8988T (cell line): ENCODE results near the gene MAP3K14.

ENCODE experiments used
- DNase-seq: peaks from one replicate; pipeline ENCODE4 v3.0.0; 2011

The MAP3K14 gene

DNA sequence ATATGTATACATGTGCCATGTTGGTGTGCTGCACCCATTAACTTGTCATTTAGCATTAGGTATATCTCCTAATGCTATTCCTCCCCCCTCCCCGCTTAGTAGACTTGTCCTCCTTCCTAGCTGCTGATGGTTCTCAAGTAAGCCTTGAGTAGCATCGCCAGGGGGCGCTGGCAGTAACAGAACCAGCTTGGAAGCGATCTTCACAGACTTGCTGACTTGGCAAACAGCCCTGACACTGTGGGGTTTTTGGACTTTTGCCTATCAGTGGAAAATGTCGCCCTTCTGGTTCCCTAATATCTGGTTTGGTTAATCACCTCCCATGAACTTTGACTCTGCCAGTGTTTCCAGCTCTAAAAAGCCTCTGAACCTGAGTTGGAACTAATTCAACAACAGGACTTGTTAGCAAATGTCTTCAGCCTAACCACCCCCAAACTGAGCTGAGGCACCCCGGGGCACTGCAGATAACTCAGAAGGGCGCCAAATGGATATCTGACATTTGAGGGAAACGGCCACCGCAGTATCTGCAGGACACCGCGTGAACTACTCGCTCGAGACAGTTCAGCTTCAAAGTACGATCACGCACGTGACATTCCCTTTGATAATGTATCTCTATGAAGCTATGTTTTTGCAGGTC lies 39.5 kb downstream of the MAP3K14 start:
- DNase-seq = peak; percentile 64

DNA sequence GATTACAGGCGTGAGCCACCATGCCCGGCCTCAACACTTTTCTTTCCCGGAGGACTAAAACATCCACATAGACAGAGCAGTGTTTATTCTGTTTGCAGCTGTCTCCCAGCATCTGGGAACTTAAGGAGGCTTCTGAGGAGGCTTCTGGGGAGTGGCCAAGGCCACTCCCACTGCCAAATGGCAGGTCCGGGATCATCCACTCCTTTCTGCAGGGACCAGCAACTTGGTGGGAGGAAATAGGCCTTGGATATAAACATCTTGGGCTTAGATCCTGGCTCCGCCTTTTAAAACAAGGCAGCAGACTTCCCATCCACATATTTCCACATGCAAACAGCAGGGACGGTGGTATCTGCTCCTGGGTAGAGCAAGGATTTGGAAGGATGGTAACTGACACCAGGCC lies 40.8 kb downstream of the MAP3K14 start:
- DNase-seq = no peak

DNA sequence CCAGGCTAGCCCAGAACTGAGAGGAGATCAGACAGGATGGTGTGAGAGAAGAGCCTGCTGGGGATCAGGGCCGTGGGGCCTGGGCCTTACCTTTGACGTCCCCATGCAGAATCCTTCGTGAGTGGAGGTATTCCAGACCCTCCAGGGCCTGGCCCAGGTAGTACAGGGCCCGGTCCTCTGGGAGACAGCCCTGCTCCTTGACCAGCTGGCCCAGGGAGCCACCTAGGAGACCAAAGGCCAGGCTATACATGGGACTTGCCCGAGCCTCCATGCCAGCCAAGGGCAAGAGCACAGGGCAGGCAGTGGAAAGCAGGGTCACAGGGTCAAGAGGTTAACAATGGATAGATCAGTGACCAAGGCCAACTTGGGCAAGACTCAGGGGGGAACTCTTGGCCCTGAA lies 42.8 kb downstream of the MAP3K14 start:
- DNase-seq = no peak

DNA sequence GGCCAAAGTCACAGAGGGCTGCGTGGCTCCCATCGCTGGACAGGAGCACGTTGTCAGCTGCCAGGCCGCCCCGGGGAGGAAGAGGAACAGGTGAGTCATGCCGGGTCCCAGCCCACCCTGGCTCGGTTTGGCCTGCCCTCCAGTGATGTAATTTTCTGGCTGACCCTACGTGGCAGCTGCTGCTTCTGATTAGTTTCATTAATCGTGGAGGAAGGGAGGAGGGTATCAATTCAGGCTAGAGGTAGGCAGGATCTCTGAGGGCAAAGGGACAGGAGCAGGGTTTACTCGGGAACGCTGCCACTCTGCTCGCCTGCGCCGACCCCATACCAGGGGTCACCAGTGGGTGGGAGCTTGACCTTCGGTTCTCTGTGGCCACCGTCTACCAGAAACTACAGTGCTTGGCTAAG lies 43.3 kb downstream of the MAP3K14 start:
- DNase-seq = no peak

DNA sequence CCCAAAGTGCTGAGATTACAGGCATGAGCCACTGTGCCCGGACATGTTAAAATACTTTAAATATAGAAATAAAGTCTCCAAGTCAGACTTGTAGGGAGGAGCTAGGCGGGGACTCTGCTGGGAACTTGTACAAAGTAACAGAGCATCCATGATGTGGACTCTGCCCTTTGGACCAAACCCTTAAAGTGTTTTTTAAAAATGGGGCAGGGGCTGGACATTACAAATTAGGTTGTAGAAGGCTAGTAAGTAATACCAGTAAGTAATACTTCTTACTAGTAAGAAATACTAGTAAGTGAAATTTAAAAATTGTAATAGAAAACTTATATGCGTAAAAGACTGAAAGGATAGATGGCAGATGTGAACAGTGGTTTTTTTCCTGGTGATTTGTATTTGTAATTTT lies 45.2 kb downstream of the MAP3K14 start:
- DNase-seq = no peak

DNA sequence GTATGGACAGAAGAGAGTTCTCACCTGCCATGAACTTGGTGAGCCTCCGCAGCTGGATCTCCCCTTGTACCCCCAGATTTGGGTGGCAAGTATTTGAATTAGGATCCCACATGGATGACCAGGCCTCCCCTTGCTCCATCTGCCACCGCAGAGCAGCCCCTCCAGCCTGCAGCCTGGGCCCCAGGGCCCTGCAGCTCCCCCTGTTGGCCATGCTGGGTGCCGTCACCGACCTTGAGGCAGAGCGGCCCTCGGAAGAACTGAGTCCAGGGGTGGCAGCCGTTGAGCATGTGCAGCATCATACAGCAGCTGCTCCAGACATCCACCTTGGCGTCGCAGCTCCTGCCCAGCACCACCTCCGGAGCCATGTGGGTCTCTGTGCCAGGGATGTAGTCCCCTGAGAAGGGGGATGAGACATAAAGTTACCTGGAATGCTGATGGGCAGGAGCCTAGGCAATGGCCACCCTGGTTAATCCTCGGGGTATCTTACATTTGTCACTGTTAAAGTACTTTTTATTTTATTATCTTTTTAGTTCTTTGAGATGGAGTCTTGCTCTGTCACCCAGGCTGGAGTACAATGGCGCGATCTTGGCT lies 45.9 kb downstream of the MAP3K14 start:
- no peak for DNase-seq

DNA sequence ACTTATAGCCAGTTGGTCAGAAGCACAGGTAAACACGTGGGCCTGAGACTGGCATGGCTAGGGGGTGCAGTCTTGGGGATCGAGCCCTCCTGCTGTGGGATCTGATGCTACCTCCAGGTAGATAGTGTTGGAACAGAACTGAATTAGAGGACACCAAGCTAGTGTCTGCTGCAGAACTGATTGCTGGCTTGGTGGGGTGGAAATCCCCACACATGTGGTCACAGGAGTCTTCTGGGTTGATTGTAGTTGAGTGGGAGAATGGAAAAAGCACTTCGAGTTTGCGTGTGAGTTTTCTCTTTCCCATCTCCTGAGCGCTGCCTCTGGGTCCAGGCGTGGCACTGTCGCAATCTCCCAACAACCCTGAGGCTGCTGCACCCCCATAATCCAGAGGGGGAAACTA lies 46.9 kb downstream of the MAP3K14 start:
- DNase-seq = no peak

DNA sequence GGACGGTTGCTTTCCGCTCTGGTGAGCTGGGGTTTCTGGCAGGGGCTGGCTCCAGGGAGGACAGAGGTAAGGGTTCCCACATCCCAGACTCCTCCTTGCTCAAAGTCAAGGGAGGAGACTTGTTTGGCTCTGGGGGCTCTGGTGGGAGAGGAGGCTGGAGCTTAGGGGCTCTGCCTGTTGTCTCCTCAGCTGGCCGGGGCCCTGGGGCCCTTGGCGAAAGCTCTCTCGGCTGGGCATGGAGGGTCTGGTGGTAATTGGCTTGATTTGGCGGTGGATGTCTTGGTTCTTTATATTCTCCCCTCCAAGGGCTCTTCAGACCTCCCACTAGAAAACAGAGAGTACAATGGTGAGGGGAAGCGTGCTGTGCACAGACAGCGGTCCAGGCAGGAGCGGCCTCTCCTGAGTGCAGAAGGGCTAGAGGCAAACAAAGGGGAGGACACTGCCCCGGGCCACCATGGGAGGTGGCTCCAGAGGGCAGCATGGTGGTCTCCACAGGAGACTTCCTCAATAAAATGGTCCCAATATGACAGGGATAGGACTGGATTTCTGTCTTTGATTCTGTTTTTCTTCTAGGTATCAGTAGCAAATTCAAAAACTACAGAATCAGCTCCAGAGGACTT lies 49.3 kb downstream of the MAP3K14 start:
- no peak for DNase-seq

DNA sequence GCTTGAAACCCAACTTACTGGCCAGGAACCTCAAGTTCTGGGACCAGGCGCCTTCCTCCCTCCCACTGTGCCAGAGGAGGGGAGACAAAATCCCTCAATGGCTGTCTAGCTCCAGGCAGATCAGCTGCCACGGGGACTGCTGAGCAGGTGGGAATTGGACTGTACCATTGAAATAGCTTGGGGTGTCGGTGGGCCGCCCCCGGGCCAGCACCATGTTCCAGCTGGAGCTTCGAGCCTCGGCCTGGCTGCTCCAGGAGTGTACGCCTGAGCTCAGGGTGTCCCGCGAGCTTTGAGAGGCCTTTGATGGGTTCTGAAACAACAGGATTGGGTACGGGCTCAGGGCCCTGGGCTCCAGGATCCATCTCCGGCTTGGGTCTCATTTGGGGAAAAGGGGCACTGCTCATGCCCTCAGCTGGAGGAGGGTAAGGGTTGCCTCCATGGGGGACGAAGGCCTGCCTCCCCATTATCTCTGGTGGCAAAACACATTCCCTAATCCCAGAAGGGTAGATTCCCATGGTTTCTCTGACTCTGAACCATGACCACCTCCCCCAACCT lies 50.4 kb downstream of the MAP3K14 start:
- DNase-seq = no peak

DNA sequence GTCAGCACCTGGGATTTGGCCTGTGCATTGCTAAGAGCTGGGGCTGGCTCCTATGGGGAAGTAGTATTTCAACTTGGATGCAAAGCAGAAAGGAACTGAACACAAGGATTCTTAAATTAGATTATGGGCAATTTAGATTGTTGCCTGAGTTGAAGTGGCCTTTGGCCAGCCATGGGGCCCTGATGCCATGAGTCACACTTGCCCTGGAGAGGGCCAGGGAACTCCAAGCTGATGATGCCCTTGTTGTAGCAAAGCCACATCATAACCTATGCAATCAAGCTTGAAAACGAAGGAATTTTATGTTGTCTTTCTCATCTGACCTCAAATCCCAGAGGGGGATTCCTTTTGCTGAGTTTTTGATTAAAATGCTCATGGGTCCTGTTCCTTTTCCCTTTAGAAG lies 51.0 kb downstream of the MAP3K14 start:
- no peak for DNase-seq

DNA sequence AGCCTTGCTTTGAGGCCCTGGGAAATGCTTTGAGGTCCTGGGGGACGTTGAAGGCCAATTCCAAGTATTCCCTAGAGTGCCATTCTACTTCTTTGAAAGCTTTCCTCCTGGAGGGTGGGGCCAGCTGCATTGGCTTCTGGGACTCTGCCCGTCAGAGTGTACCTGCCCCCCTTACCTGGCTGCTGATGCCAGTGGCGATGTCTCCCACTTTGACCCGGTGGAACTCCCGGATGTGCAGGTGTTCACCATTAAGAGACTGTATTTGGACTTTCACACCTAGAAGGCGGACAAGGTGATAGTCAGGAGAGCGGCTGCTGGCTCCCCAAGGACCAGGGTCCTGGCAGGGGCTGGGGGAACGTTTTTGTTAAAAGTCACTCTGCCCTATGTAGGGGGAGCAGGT lies 51.8 kb downstream of the MAP3K14 start:
- DNase-seq = no peak

DNA sequence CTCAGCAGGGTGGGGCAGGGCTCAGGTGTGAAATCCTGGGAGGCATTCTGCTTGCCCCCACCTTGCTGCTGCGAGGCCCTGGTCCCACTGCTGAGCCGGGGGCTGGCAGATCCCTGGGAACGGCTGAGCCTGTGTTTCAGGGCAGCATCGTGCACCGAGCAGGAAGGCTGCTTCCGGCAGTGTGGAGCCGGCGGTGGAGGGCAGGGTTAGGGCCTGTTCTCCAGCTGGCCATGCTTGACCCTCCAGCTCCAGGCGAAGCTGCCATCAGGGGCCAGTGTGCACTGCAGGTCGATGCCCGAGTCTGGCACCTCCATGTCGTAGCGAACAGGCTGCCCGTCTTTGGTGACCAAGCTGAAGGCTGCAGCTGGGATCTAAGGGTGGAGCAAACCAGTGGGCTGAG lies 52.4 kb downstream of the MAP3K14 start:
- no peak for DNase-seq

DNA sequence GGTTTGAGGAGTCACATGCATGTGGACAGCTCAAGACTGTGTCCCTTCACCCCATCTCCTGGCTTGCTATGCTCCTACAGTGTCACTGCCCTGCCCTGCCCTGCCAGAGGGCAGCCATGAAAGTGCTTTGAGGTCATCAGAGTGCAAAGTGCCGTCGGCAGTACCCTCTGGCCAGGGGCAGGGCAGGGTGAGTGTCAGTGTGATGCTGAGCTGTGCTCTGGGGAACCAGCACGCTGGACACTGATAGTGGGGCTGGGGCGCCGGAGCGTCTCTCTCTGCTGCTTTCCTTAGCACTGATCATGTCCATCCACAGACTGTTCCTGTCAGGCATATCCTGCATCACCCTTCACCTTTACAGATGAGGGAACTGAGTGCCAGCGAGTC lies 53.4 kb downstream of the MAP3K14 start:
- no peak for DNase-seq

DNA sequence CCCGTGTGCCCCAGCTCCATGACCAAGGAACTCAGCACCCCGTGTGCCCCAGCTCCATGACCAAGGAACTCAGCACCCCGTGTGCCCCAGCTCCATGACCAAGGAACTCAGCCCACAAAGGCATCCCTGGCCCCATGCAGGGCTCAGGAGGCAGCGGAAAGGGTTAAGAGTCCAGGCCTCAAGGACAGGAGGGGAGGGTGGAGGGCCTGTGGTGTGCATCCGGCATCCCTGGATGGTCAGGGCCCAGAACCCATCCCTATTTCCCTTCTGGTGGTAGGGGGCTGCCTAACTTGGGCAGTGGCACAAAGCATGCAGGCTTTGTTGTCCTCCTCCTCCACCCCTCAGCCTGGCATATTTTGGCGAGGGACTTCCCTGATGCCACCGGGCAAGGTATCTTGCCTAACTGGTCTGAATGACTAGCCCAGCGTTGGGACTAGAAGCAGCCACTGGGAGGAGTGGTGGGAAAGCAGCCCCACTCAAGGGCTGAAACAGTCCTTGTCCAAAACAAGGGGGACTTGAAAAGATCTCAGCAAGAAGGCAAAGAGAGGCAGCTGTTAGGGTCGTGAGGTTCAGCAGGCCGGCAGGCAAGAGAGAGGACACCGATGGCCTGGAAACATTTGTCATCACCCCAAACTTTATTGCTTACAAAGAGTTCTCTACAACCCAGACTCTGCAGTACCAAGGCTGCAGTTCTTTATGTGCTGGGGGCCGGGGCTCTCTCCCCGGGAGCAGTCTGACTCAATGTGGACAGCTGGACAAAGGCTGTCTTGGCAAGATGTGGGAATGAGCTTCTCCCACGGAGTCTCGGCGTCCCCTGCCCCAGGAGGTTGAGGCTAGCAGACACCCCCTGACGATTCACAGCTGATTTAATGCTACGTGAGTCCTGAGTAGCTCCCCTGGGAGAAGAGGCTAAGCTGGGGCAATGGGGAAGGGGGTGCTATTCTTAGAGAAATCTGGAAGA lies 54.0 kb downstream of the MAP3K14 start:
- DNase-seq = no peak

DNA sequence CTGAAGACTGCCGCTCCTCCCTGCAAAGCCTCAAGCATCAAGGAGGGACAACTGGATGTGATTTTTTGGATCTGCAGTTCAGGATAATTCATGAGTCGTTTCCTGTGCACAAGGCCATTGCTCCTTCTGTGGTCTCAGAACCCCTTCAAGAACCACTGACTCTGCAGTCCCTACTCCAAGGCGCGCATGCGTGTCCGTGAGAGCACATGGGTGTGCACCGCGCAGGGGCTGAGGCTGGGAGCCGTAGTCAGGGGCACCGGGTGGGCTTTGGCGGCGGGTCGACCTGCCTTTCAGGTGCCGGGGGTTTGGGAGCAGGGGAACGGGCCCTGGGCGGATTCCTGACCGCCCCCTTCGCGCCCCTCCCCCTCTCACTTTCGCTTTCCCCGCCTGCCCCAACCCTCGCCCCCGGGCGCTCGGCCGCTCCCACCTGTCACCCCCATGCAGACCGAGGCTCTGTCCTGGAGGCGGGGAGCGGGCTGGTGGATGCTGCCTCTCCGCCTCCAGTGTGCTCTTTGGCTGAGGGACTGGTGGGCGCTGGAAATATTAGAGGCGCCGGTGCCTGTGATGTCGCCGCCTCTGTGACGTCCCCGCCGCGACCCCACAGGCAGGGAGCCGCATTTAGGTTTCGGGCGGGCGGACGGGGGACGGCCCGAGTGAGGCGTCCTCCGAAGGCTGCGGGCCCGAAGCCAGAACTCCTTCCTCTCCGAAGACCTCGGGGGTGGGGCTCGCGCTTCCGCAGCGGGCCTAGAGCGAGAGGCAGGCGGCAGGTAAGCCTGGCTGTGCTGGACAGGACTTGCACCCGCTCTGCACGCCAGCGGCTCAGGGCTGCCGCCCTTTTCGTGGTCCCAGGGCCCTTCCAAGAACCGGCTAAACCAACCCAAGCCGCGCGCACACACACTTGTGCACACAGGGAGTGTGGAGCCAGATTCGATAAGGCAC lies 55.0 kb downstream of the MAP3K14 start, which contains the start of gene SPATA32:
Gene SPATA32 (minus strand): TSS at position 518 of the 939 bp plus-strand sequence. CDS start 78 bp downstream, at position 440.
- no peak for DNase-seq

DNA sequence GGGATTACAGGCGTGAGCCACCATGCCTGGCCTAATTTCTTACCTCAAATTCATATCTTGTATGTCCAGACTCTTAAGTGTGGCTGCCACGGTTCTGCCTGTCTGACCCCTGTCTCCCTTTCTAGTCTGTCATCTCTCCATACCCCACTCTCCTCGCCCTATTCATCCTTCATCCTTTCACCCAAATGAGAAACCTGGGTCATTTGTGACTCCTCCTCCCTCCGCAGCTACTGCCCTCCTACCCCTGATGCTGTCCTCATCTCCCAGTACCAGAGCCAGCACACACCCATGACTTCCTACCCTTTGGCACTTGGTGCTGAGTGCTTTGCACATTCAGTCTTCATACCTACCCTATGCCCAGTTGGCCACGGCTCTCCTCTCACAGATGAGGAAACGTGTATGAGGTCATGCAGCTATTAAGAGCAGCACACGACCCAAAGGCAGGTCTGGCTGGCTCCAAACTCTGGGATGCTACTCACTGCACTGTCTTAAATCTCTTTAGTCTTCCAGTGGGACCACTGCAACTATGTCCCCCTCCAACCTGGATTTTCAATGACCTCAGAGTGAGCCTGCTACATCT lies 56.5 kb downstream of the MAP3K14 start:
- no peak for DNase-seq

DNA sequence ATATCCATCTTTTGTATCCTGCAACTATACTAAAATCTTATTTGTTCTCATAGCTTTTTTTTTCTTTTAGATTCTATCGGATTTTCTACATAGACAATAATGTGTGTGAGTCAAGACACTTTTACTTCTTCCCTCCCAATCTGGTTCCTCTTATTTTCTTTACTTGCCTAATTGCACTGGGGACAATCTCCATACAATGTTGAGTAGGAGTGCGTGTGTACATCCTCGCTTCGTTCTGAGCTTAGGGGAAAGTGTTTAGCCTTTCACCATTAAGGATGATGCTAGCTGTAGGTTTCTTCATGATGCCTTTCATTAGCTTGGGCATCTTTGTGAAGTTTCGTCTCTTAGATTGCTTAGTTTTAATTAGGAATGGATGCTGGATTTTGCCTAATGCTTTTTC lies 57.8 kb downstream of the MAP3K14 start:
- DNase-seq = no peak

DNA sequence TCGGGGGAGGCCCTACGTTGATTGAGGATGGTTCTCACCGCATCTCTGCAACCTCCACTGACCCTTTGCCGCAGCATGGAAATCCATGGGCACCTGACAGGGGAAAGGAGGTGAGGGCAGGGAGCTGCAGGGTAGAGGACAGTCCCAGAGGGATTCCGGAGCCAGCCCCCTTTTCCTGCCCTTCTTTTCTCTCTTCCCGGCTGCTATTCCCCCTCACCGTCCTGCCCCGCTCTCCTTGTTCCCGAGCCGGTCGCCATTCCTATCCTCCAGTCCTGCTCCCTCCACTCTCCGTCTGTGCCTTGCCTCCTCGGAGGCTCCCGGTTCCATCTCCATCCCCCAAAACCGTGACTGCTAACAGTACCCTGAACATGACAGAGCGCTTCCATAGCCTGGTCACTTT lies 59.7 kb downstream of the MAP3K14 start:
- no peak for DNase-seq

DNA sequence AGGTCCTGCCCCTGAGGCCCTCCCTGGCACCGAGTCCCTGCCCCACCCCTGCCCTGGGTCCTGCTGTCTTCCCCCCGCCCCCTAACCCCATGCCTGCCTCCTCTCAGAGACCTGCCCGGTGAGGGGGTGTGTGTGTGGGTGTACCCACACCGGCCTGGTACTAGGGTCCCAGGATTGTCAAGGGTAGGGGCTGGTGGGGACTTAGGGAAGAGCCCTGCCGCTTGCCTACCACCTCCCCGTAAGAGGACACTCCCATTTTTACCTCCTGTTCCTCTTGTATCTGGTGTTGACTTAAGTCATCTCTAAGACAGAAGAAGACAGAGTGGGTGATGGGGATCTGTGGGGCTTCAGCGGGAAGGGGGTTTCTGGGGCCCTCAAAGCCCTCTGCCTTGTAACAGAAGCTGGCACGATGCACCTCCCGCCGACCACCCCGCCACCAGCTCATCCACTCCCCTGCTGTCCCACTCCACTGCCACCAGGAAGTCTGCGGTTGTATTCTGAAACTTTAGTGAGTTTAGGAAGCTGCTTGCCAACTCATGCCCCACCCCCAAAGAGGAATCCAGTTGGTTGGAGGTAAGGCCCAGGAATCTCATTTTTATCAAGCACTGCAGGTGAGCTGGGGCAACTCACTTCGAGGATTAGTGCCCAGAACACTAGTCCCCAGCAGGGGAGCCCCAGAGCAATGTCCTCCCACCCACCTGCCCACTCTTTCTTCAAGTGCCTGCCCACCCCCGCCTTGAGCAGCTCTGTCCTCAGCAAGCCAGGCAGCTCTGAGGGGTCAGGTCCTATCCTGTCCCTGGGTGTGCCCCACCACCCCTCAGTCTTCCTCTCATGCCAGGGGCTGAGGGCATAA lies 60.5 kb downstream of the MAP3K14 start:
- DNase-seq = no peak

DNA sequence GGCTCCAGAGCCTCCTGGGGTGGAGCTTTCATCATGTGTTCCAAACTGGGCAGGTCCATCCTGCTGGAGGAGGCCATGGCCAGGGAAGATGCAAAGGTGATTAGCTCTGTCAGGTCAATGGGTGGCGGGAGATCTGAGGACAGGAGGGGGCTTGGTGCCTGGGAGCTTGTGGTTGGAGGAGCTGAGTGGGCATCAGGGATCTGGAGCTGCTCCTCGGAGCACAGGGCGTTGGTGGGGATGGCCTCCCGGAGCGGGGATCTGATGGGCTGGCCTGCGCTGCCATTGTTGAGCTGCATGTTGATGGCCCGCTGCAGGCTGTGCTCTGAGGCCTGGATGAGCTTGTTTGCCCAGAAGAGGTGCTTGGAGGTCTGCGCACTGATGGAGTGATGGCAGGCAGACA lies 61.5 kb downstream of the MAP3K14 start:
- DNase-seq = no peak

DNA sequence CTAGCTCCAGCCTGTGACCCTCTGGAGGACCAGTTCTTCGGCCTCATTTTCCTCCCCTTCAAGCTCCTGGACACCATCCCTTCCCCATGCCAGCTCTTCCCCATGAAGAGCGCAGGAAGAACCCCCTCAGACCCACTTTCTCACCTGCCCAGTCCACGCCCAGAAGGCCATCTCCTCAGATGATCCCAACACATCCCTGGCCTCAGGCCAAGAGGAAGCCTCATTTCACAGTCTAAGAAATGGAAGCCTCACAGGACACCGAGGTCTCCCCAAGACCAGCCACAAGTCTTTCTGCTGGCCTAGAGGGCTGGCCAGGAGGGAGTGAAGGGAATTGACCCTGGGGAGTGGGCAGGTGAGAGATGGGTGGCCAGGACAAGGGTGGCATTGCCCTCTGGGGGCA lies 62.9 kb downstream of the MAP3K14 start:
- DNase-seq = no peak
